Progenitor cell of endocrine pancreas (in vitro differentiated cells): ENCODE results near the gene GGCX. TPM values are rescaled to one million over a fixed set of nuclear protein-coding genes. Genes with fewer than 3 reads are reported as not detected.

Experiments
- DNase-seq: peaks from one replicate; pipeline ENCODE4 v3.0.0; 2021; ENCODE audit warnings: low spot score; ENCODE audit not compliant: unreplicated experiment
- H3K27ac Mint-ChIP-seq: 2 replicates; pipeline ENCODE4 v1.8.0; 2021; ENCODE audit warnings: mild to moderate bottlenecking, moderate library complexity, mixed read lengths
- H3K27me3 Mint-ChIP-seq: 2 replicates; pipeline ENCODE4 v1.8.0; 2021; ENCODE audit warnings: mixed read lengths
- H3K36me3 Mint-ChIP-seq: 2 replicates; pipeline ENCODE4 v1.8.0; 2022; ENCODE audit warnings: mixed read lengths; ENCODE audit not compliant: insufficient read depth
- H3K4me1 Mint-ChIP-seq: 2 replicates; pipeline ENCODE4 v1.8.0; 2021; ENCODE audit warnings: low read depth, mixed read lengths
- H3K4me3 Mint-ChIP-seq: 2 replicates; pipeline ENCODE4 v1.8.0; 2021; ENCODE audit warnings: low read depth, mild to moderate bottlenecking, moderate library complexity, mixed read lengths
- H3K9me3 Mint-ChIP-seq: 2 replicates; pipeline ENCODE4 v1.8.0; 2021; ENCODE audit warnings: low read depth, mixed read lengths
- CTCF ChIP-seq: fragments of 200-600 bp; sonication (generic); IDR thresholded peaks from one replicate; pipeline ENCODE4 v1.5.0; 2021; ENCODE audit warnings: antibody characterized with exemption, mild to moderate bottlenecking; ENCODE audit not compliant: unreplicated experiment
- total RNA-seq: library from RNA; stranded (reverse); gene quantifications from 2 replicates; pipeline ENCODE4 v1.2.1, GENCODE V29; 2021

GGCX gene
- total RNA-seq, 1 donor from 2014 or later = 69.2 TPM

DNA sequence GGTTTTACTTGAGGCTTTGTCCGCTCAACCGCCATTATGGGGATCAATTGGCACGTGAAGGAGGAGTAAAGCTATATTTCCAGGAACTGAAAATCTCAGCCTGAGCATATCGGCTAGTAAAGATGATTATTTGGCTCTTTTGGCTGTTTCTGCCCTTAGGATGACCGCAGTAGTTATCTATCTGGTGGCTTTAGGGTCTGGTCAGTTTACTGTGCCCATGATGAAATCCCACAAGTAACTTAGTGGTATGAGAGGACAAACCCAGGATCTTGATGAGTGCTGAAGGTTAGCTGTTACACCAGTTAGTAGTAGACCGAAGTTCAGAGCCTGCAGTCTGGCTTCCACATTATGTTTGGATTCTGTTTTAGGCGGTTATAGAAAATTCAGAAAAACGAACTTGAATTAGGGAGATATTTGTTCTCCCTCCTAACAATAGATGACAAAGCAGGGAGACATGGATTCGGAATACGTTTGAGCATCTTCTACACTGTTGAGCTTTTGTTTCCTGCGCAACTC is 21.1 kb downstream of the GGCX start:
- no peaks in the 10 kb centered on the region for H3K27me3 Mint-ChIP-seq
- H3K36me3 Mint-ChIP-seq = peaks cover 33% of the 10 kb centered on the region
- H3K9me3 Mint-ChIP-seq = no peaks in the 10 kb centered on the region
- peak overlapping the region; percentile 93 for H3K4me3 Mint-ChIP-seq
- H3K4me1 Mint-ChIP-seq = peaks cover 44% of the 10 kb centered on the region
- peak overlapping the region; percentile 79 for H3K27ac Mint-ChIP-seq
- DNase-seq = no peak
- TF ChIP-seq CTCF = no peak

GRCh38 chr2:85539361-85540132 is 21.7 kb downstream of the GGCX start:
- H3K36me3 Mint-ChIP-seq = peaks cover 31% of the 10 kb centered on the region
- H3K9me3 Mint-ChIP-seq = no peaks in the 10 kb centered on the region
- peak overlapping the region; percentile 100 for H3K27ac Mint-ChIP-seq
- no peaks in the 10 kb centered on the region for H3K27me3 Mint-ChIP-seq
- no peak for TF ChIP-seq CTCF
- peak overlapping the region; percentile 93 for H3K4me3 Mint-ChIP-seq
- H3K4me1 Mint-ChIP-seq = peaks cover 44% of the 10 kb centered on the region
- DNase-seq = peak; percentile 44

- peak; percentile 97 for DNase-seq
- TF ChIP-seq CTCF = peak; percentile 77
- Mint-ChIP-seq H3K27ac (peak within 1 kb of the TSS; percentile 100), H3K4me1 (peaks cover 43% of the 10 kb centered on the region), H3K9me3 (no peaks in the 10 kb centered on the region), H3K4me3 (peak within 1 kb of the TSS; percentile 93), H3K36me3 (peaks cover 26% of the 10 kb centered on the region), H3K27me3 (no peaks in the 10 kb centered on the region)
These were observed 22.6 kb downstream of the GGCX start, which contains the start of gene MAT2A for GRCh38 chr2:85538507-85539360. Gene MAT2A, plus strand, starts transcription at chr2:85539168. Its CDS starts 120 bp downstream, at chr2:85539288.

GRCh38 chr2:85537600-85538506 is 23.4 kb downstream of the GGCX start:
- Mint-ChIP-seq H3K27ac (peak overlapping the region; percentile 100), H3K4me1 (peaks cover 39% of the 10 kb centered on the region), H3K4me3 (peak overlapping the region; percentile 93), H3K36me3 (peaks cover 21% of the 10 kb centered on the region), H3K9me3 (no peaks in the 10 kb centered on the region), H3K27me3 (no peaks in the 10 kb centered on the region)
- DNase-seq = peak; percentile 41
- no peak for TF ChIP-seq CTCF
